Pancreas (tissue), 10 donors: ENCODE data around the gene PLA2G2C. TPM values are rescaled to one million over a fixed set of nuclear protein-coding genes. Genes with fewer than 3 reads are reported as not detected.

Experiments
- ATAC-seq, 4 donors: fragments of 200-7000 bp; cut with Tn5 transposase; one replicate each; pipeline versions ENCODE4 v1.8.0 to v1.9.1; 2020; ENCODE audit warnings: mild to moderate bottlenecking in 4 of 4, moderate library complexity in 4 of 4
- DNase-seq, 6 donors: peaks; one replicate each; pipeline ENCODE4 v3.0.0-alpha.2; 2020
- FAIRE-seq: peaks from 2 replicates; lab custom pipeline; 2012; peaks lifted over from hg19 to GRCh38; lab: Jason Lieb, UNC
- H3K27ac ChIP-seq, 4 donors: fragments of 200-600 bp; sonication (generic); 1 replicate in 3 of 4; 2 replicates in 1 of 4; pipeline versions ENCODE4 v1.5.0 to v1.8.0; 2020
- H3K27me3 ChIP-seq, 4 donors: fragments of 200-600 bp; one replicate each; pipeline ENCODE4 v1.8.0; 2021
- H3K36me3 ChIP-seq, 3 donors: fragments of 200-600 bp; sonication (generic) in 1 of 3; one replicate each; pipeline versions ENCODE4 v1.5.0 to v1.8.0; 2020 to 2021
- H3K4me1 ChIP-seq, 3 donors: fragments of 200-600 bp; one replicate each; pipeline ENCODE4 v1.8.0; 2021
- H3K4me3 ChIP-seq, 4 donors: fragments of 200-600 bp; sonication (generic) in 2 of 4; one replicate each; pipeline versions ENCODE4 v1.5.0 to v1.8.0; 2020 to 2021
- H3K9me3 ChIP-seq, 4 donors: fragments of 200-600 bp; one replicate each; pipeline ENCODE4 v1.8.0; 2021
- WGBS, 2 donors: extraction: QIAGEN DNeasy Blood & Tissue Kit; methylation state at CpG; one replicate each; pipeline ENCODE4 v1.1.7; 2013; 5-methylcytosine and 5-hydroxymethylcytosine counted together
- intact Hi-C, 3 donors: fragments of 100-400 bp; cut with DNase I; formaldehyde crosslinking; loops; one replicate each; pipeline versions ENCODE4 v1.11.1 to v1.14.2; 2022
- polyA plus RNA-seq, 2 donors: library from polyadenylated mRNA; stranded (reverse); fragments of 200-250 nt; gene quantifications; one replicate each; pipeline ENCODE4 v1.2.3, GENCODE V29; 2013
- total RNA-seq, 6 donors: library from RNA; stranded (reverse); fragmentation: NEBNext Ultra II Directional in 4 of 6; extraction: Animal tissue kit (Norgen Biotek cat#: 25700) in 4 of 6; gene quantifications; one replicate each; pipeline versions ENCODE4 v1.2.1 to v1.2.4, GENCODE V29; 2021 to 2023
- TF ChIP-seq, protein P1 (sequence below), 4 donors: fragments of 200-600 bp; sonication (generic) in 3 of 4; IDR thresholded peaks; one replicate each; pipeline versions ENCODE4 v1.5.0 to v1.8.0; 2021; ENCODE audit warnings: antibody characterized with exemption in 4 of 4
- donor health status: healthy with polysubstance abuse.
- donor health status: DM: no; HTN: no; CAD: no; lungs with moderate emphysema.
- donor health status: DM: no; HTN: no; CAD: no.
- donor health status: control.
- donor health status: control.
- donor health status: Bipolar disorder and iron deficiency.
- donor health status: DM: yes; HTN: yes; CAD: no.
- donor health status: DM: no; HTN: no; CAD: no.
- donor health status: DM: no; HTN: no; CAD: no.
- donor health status: DM: yes; HTN: yes; CAD: no.

Gene PLA2G2C
- total and polyA plus RNA-seq, 8 donors: not detected

- no peak for ATAC-seq
- WGBS, 2 donors: 50 to 58% methylated on average over 4 of the region's 4 CpGs
- Histone ChIP-seq H3K4me3 (no peak overlapping the region), H3K27ac (no peak overlapping the region), H3K9me3 (no peaks in the 10 kb centered on the region), H3K36me3 (no peaks in the 10 kb centered on the region), H3K27me3 (no peaks in the 10 kb centered on the region), H3K4me1 (peaks cover 0 to 3% (median 0%) of the 10 kb centered on the region in 3 donors)
- intact Hi-C loops: no loop called here
- TF ChIP-seq, protein P1, sequence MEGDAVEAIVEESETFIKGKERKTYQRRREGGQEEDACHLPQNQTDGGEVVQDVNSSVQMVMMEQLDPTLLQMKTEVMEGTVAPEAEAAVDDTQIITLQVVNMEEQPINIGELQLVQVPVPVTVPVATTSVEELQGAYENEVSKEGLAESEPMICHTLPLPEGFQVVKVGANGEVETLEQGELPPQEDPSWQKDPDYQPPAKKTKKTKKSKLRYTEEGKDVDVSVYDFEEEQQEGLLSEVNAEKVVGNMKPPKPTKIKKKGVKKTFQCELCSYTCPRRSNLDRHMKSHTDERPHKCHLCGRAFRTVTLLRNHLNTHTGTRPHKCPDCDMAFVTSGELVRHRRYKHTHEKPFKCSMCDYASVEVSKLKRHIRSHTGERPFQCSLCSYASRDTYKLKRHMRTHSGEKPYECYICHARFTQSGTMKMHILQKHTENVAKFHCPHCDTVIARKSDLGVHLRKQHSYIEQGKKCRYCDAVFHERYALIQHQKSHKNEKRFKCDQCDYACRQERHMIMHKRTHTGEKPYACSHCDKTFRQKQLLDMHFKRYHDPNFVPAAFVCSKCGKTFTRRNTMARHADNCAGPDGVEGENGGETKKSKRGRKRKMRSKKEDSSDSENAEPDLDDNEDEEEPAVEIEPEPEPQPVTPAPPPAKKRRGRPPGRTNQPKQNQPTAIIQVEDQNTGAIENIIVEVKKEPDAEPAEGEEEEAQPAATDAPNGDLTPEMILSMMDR (IDR thresholded peaks at IDR 0.05): no peak
- FAIRE-seq: no peak
- DNase-seq: no peak
These were observed 1.6 kb upstream of the PLA2G2C start for GRCh38 chr1:20187813-20188454.

DNA sequence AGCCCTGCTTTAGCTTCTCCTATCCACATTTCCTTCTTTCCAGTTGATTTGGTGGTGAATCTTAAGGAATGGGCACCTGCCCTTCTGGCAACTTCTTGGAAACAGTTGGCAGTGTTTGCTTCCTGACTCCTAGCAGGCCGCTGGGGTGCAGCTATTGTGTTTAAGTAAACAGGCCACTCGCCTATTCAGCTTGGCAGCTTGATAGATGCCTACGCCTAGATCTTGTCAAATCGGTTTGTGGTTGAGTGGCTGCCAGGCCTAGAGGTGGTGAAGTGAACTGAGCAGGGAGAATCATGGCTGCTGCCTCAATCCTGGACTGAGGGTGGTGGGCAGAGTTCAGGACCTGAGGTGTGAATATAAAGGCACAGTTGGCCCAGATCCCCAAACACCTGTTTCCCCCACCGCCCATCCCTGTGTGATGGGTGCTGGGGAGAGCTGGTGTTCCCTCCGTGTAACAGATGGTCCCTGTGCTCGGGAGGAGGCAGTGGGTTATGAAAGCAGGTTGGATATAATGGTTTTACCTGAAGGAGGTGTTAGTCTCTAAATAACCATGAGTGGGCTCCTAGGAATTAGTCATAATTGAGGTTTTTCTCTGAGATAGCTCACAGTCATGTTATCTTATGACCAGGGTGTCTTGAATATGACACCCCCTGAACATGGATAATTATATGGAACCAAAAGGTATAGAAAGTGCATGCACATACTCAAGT is 940 bp upstream of the PLA2G2C start:
- FAIRE-seq (no peak), DNase-seq (peak in 3 of 6 donors; percentile 9 to 34 (median 33)), ATAC-seq (peak; percentile 30 to 67 (median 50))
- Histone ChIP-seq H3K4me1 (peaks cover 0 to 3% (median 0%) of the 10 kb centered on the region in 3 donors), H3K36me3 (no peaks in the 10 kb centered on the region), H3K4me3 (no peak overlapping the region), H3K9me3 (no peaks in the 10 kb centered on the region), H3K27me3 (no peaks in the 10 kb centered on the region), H3K27ac (no peak overlapping the region)
- intact Hi-C loops: no loop called here
- 38 to 41% methylated on average over 7 of the region's 7 CpGs for WGBS, 2 donors
- TF ChIP-seq, protein P1 (IDR thresholded peaks at IDR 0.05): no peak

DNA sequence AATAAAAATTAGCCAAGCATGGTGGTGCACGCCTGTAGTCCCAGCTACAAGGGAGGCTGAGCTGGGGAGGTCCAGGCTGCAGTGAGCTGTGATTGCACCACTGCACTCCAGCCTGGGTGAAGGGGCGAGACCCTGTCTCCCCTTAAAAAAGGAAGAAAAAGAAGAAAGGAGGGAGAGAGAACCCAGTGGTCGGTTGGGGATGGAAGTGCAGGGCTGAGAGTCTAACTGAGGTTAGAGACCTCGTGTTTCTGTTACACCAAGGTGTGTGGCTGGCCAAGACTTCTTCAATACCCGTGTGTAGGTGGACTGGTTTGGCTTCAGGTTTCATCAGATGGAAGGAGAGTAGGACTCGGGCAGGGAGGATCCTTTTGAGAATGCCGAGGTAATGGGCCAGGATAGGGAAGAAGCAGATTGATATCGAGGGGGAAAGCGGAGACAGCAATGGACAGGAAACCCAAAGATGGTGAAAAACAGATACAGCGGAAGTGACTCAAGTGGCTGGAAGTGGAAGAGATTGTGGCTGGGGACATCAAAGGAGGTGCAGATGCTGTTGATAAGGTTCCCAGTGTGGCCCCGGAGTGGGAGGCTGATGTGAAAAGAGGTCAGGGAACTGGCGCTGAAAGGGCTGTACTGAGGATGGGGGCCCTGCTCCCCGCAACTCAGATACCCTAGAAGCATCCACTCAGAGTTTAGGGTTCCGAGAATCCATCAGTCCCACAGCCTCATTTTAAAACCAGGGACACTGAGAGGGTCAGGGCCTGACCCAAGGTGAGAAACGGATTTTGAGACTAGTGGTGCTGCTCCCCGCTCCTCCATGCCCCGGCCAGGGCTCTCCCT is 1.1 kb downstream of the PLA2G2C start:
- TF ChIP-seq, protein P1 (IDR thresholded peaks at IDR 0.05): no peak
- H3K36me3 ChIP-seq: no peaks in the 10 kb centered on the region
- no peaks in the 10 kb centered on the region for H3K9me3 ChIP-seq
- DNase-seq (no peak), FAIRE-seq (no peak), ATAC-seq (no peak)
- H3K4me1 ChIP-seq: peaks cover 0 to 3% (median 0%) of the 10 kb centered on the region in 3 donors
- 60 to 63% methylated on average over 17 of the region's 17 CpGs for WGBS, 2 donors
- H3K4me3 ChIP-seq: peak overlapping the region in 2 of 4 donors; percentile 29 to 43
- H3K27ac ChIP-seq: no peak overlapping the region
- H3K27me3 ChIP-seq: no peaks in the 10 kb centered on the region
- intact Hi-C loops: no loop called here

DNA sequence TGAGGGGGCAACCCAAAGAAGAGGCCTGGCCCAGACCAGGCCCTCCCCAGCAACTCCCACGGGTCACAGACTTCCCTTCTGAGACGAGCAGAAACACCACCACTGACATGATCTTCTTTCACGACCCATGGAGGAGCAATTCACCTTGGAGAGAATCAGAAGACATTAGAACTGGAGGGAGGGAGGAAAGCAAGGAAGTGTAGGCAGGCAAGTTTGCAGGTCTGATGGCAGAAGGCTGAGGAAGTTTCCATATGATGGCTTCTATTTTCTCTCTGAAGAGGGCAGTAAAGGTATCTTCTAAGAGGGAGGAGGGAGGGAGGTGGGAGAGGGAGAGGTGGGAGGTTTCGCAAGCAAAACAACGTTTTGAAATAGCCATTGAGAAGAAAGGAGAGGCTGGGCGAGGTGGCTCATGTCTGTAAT is 1.8 kb downstream of the PLA2G2C start:
- DNase-seq: no peak
- Histone ChIP-seq H3K4me3 (no peak overlapping the region), H3K27ac (no peak overlapping the region), H3K4me1 (peaks cover 0 to 3% (median 0%) of the 10 kb centered on the region in 3 donors), H3K9me3 (no peaks in the 10 kb centered on the region), H3K36me3 (no peaks in the 10 kb centered on the region), H3K27me3 (no peaks in the 10 kb centered on the region)
- no peak for ATAC-seq
- no peak for FAIRE-seq
- intact Hi-C loops: no loop called here
- 63 to 66% methylated on average over 6 of the region's 6 CpGs for WGBS, 2 donors
- TF ChIP-seq, protein P1 (IDR thresholded peaks at IDR 0.05): no peak
